VCaP (cell line): ENCODE data around the gene KLRF1.

Experiments
- H3K27ac ChIP-seq: fragments of 450-650 bp; 2 replicates; pipeline ENCODE4 v1.5.1; 2017
- TF ChIP-seq, protein P1 (sequence below): fragments of 450-650 bp; conservative IDR thresholded peaks from 2 replicates; pipeline ENCODE4 v1.5.1; 2017; ENCODE audit warnings: mild to moderate bottlenecking, moderate library complexity

KLRF1 gene

GRCh38 chr12:9786726-9787717 lies 40.3 kb upstream of the KLRF1 start:
- H3K27ac ChIP-seq = no peak overlapping the region
- TF ChIP-seq, protein P1, sequence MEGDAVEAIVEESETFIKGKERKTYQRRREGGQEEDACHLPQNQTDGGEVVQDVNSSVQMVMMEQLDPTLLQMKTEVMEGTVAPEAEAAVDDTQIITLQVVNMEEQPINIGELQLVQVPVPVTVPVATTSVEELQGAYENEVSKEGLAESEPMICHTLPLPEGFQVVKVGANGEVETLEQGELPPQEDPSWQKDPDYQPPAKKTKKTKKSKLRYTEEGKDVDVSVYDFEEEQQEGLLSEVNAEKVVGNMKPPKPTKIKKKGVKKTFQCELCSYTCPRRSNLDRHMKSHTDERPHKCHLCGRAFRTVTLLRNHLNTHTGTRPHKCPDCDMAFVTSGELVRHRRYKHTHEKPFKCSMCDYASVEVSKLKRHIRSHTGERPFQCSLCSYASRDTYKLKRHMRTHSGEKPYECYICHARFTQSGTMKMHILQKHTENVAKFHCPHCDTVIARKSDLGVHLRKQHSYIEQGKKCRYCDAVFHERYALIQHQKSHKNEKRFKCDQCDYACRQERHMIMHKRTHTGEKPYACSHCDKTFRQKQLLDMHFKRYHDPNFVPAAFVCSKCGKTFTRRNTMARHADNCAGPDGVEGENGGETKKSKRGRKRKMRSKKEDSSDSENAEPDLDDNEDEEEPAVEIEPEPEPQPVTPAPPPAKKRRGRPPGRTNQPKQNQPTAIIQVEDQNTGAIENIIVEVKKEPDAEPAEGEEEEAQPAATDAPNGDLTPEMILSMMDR = no peak

DNA sequence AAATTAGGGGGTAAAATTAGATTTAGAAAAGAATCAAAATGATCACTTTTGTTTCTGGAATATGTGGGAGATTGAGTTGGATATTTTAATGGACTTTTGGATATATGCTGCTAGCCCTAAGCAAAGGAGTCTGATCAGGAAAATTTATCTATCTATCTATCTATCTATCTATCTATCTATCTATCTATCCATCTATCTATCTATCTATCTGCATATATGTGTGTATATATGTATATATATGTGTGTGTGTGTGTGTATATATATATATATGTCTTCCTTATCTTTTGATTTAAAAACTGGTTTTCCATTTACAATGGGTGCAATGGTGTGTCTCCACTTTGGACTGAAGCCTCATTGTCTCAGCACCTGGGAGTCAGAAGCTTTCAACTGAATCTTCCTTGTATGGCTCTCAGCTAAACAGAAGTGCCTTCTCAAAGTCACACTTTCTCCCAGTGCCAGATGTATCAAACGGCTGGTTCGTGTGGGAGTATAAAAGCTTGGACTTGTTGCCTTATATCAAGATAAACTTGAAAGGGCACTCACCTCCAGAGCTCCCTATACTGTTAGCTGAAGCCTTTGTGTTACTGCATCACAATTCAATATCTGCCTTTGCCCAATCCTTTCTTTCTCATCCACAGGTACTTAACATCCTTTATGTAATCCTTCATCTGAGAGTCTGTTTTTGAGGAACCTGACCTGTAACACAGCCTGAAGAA lies 34.9 kb upstream of the KLRF1 start:
- TF ChIP-seq, protein P1 = no peak
- no peak overlapping the region for H3K27ac ChIP-seq

- H3K27ac ChIP-seq = no peak overlapping the region
- TF ChIP-seq, protein P1 = no peak
These were observed 34.2 kb upstream of the KLRF1 start for GRCh38 chr12:9792961-9793617.

- H3K27ac ChIP-seq = no peak overlapping the region
- TF ChIP-seq, protein P1 = no peak
These were observed 33.4 kb upstream of the KLRF1 start for GRCh38 chr12:9793779-9794395.

DNA sequence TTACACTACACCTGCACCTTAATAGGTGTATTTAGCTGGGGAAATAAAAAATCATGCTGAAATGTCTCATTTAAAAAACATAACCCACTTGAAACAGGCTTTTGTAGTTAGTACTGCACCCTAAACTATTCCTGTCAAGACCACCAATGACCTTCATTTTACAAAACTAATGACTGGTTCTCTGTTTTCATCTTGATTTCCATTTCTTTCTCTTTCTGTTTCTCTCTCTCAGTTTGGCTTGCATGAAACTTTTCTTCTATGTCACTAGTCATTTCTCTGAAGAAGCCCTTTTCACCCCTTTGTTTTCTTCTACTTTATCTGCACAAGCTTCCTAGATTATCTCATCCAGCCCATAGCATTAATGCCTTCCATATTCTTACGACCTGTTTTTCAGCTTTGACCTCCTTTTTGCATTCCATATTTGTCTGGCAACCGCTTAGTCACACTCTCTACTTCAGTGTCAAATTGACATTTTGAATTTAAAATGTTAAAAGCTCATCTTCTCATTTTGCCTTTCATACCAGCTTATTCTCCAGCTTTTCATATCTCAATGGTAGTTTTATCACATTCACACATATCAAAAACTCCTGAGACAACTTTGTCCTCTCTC lies 32.7 kb upstream of the KLRF1 start:
- H3K27ac ChIP-seq = no peak overlapping the region
- TF ChIP-seq, protein P1 = no peak

DNA sequence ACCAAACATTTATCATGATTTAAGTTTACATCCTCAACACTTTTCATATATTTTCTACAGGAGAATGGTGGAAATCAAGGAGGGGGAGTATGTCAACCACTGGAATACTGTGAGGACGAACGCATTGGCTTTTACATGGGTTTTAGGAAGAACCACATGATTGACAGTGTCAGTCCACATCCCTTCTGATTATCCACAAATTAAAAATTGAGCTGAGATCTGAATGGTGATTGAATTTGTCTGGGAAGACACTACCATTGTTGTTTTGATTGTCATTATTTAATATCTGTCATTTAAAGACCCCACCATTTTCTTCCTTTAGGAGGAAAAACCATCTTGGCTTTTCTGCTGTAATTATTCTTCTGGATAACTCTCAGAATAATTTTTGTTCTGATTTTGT lies 31.3 kb upstream of the KLRF1 start:
- TF ChIP-seq, protein P1 = no peak
- no peak overlapping the region for H3K27ac ChIP-seq
